ENCODE measurements around the gene RADIL.

The RADIL gene

DNA sequence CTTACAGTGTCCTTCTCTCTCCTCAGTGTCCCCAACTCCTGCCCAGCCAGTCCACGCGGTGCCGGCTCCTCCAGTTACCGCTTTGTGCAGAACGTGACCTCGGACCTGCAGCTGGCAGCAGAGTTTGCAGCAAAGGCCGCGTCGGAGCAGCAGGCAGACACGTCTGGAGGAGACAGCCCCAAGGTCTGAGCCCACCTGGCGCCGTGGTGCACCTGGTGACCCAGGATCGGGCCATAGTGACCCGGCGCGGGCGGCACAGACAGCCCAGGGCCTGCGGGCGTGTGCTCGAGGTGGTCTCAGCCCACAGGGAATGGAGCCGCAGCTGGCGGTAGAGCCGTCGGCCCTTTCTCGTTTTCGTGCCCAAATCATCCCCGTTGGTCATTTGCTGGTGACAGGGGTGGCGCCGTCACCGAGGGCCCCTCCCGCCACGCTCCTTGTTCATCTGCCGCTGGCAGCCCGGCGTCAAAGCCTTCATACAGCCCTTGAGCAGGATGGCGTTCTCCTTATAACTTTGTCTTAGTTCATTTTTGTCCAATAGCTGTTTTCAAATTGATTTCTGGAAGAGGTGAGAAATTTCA lies 129.0 kb downstream of the RADIL start:
- DNase-seq (ENCODE audit: low spot score), result no peak

DNA sequence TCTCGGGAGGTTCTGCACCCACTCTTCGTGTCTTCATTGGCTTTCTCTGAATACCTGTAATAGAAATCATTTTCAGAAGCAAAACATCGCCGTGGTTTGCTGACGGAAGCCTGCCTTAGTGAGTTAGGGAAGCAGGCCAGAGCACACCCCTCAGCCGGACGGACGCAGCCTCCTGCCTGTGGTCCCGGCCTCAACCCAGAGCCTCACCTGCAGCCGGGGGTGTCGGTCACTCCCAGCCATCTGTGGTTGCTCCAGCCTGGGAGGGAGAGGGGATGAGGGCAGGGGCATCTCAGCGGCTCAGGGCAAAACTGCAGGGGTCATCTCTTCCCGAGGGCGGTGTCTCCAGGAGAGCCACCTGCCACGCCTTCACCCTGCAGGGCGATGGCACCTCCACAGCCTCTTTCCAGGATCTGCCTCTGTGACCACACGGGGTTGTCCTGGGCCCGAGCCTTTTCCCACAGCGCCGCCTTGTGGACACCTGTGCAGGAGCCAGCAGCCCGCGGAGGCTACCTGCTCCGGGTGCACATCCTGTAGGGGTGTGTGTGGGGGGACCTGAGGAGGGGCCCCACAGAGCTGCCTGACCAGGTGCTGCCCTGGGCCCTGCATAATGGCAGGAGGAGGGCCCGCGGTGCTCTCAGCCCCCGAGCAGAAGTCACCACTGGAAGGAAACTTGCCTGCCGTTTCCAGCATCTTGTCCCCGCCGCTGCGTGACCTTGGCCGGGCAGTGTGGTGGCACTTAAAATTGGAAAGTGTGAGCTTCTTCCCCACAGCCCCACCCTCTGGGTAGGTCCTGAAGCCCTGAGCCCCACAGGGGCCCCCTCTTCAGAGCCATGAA lies 129.7 kb downstream of the RADIL start:
- peak; percentile 98 for DNase-seq (ENCODE audit: low spot score)

DNA sequence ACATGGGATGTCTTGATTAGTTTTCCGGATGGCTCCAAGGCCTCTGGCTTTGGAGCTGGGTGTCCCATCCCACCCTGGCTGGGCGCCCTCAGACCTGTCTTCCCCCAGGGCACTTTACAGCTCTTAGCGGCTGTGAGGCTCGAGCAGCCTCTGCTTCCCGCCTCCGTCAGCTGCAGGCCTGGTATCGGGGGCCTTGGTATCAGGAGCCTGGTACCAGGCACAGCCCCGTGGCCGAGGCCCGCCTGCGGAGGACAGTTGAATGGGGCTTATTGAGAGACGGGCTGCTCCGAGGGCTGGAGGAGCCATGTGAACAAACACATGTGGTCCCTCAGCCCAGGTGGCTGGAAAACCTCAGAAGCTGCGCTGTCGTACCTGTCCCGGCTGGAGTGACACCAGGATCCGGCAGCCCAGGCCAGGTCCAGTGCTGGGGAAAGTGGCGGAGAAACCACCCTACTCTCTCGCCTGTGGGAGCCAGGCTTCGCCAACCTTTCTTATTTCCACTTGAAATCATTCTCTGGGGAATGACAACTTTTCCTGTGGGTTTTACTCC lies 132.0 kb downstream of the RADIL start:
- no peak for DNase-seq (ENCODE audit: low spot score)

DNA sequence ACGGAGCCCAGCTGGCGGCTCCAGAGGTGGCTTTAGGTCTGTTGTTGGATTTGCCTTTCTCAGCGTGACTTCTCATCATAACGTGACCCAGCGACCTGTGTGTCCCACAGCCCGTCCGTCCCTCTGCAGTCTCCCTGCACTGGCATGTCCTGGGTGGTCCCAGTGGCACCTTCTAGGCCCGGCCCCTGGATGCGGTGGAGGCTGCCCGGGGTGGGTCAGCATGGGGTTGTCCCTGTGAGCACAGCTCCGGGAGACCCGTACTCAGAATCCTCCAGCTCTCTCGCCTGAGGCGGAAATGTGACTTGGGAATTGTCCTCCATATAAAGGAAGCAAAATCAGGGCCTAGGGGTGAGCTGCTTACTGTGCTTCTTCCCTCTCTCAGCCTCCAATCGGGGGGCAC lies 133.7 kb downstream of the RADIL start:
- DNase-seq (ENCODE audit: low spot score), result no peak

DNA sequence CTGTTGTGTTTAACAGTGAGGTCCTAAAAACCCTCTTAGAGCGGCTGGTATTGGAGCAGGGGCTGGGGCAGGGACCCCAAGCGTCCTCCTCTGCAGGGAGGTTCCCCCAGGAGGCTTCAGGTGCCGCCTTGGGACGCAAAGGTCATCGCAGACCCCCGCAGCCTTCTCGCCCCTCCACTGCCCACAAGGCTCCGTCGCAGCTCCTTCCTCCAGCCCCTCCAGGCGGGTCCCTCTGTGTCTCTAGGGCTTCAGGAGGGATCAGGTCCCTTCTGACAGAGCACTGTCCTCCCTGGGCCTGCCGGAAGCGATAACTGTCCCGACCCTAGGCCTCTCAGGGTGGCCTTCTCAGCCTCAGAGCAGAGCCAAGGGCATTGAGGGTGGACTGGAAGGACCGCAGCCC lies 134.2 kb downstream of the RADIL start:
- no peak for DNase-seq (ENCODE audit: low spot score)

All from HuH-7.5 (cell line).